Keratinocyte (primary cell): ENCODE measurements around the gene SLC16A9. TPM values are rescaled to one million over a fixed set of nuclear protein-coding genes. Genes with fewer than 3 reads are reported as not detected.

Experiments
- DNase-seq: peaks from one replicate; pipeline ENCODE4 v3.0.0-alpha.2; 2011; ENCODE audit warnings: low read depth, missing footprints, low spot score
- FAIRE-seq: peaks from 2 replicates; lab custom pipeline; 2011; peaks lifted over from hg19 to GRCh38; lab: Jason Lieb, UNC
- H2AFZ ChIP-seq: 2 replicates; pipeline ENCODE4 v1.6.0; 2012; ENCODE audit warnings: low read length, control low read depth, inconsistent platforms; ENCODE audit not compliant: control insufficient read depth
- H3K27ac ChIP-seq: 2 replicates; pipeline ENCODE4 v1.5.1; 2011; ENCODE audit warnings: low read length; ENCODE audit not compliant: control insufficient read depth, insufficient read depth
- H3K27me3 ChIP-seq: 3 replicates; pipeline ENCODE4 v1.6.0; 2011; ENCODE audit warnings: low read length; ENCODE audit not compliant: control insufficient read depth, insufficient read depth; ENCODE audit errors: extremely low read depth
- H3K36me3 ChIP-seq, 2 experiments: 2 replicates in 1 of 2; 3 replicates in 1 of 2; pipeline ENCODE4 v1.5.1; 2011; ENCODE audit warnings: low read length in 2 of 2, mild to moderate bottlenecking in 1 of 2; ENCODE audit not compliant: control insufficient read depth in 2 of 2, insufficient read depth in 2 of 2; ENCODE audit errors: extremely low read depth in 1 of 2
- H3K4me1 ChIP-seq: 3 replicates; pipeline ENCODE4 v1.5.1; 2011; ENCODE audit warnings: low read length; ENCODE audit not compliant: control insufficient read depth, insufficient read depth; ENCODE audit errors: extremely low read depth
- H3K4me2 ChIP-seq: 3 replicates; pipeline ENCODE4 v1.6.0; 2011; ENCODE audit warnings: low read depth, low read length; ENCODE audit not compliant: control insufficient read depth, insufficient read depth; ENCODE audit errors: extremely low read depth
- H3K4me3 ChIP-seq, 3 experiments: fragments of 200-600 bp in 1 of 3; sonication (generic) in 1 of 3; 2 replicates in 2 of 3; 3 replicates in 1 of 3; pipeline ENCODE4 v1.5.1; 2011 to 2016; ENCODE audit warnings: low read length in 3 of 3, mild to moderate bottlenecking in 3 of 3, control low read depth in 2 of 3, inconsistent platforms in 1 of 3, low read depth in 1 of 3, mixed read lengths in 1 of 3, mixed run types in 1 of 3, moderate library complexity in 1 of 3; ENCODE audit not compliant: control insufficient read depth in 2 of 3, insufficient read depth in 2 of 3; ENCODE audit errors: extremely low read depth in 1 of 3
- H3K79me2 ChIP-seq: 2 replicates; pipeline ENCODE4 v1.6.0; 2012; ENCODE audit warnings: low read length; ENCODE audit not compliant: control insufficient read depth, insufficient read depth
- H3K9ac ChIP-seq: 3 replicates; pipeline ENCODE4 v1.6.0; 2011; ENCODE audit warnings: low read length; ENCODE audit not compliant: control insufficient read depth, insufficient read depth; ENCODE audit errors: extremely low read depth
- H3K9me1 ChIP-seq: 3 replicates; pipeline ENCODE4 v1.6.0; 2011; ENCODE audit warnings: low read length; ENCODE audit not compliant: control insufficient read depth, insufficient read depth; ENCODE audit errors: extremely low read depth
- H3K9me3 ChIP-seq: 2 replicates; pipeline ENCODE4 v1.5.1; 2012; ENCODE audit warnings: low read depth, low read length; ENCODE audit not compliant: control insufficient read depth
- H4K20me1 ChIP-seq: 3 replicates; pipeline ENCODE4 v1.6.0; 2011; ENCODE audit warnings: low read length; ENCODE audit not compliant: control insufficient read depth, insufficient read depth; ENCODE audit errors: extremely low read depth
- CTCF ChIP-seq, 3 experiments: IDR thresholded peaks in 1 of 3; conservative IDR thresholded peaks in 1 of 3; optimal IDR thresholded peaks in 1 of 3; 2 replicates in 2 of 3; 3 replicates in 1 of 3; pipeline versions ENCODE3 to v1.5.1; 2011; ENCODE audit warnings: low read length in 3 of 3, mild to moderate bottlenecking in 3 of 3, moderate library complexity in 2 of 3, control low read depth in 1 of 3, inconsistent platforms in 1 of 3; ENCODE audit not compliant: insufficient read depth in 2 of 3; ENCODE audit errors: extremely low read depth in 1 of 3
- EZH2 ChIP-seq: IDR thresholded peaks from one replicate; pipeline ENCODE4 v1.6.1; 2012; ENCODE audit warnings: inconsistent platforms, mild to moderate bottlenecking, low read length, moderate library complexity
- dilution Hi-C: fragments of 300-500 bp; cut with MboI; formaldehyde crosslinking; loops from one replicate; pipeline ENCODE4 v1.7.0; 2020; ENCODE audit warnings: low sequenced_read_pairs; ENCODE audit not compliant: extremely low pct_ligation_motif_present
- polyA plus RNA-seq, 5 experiments: library from polyadenylated mRNA; depleted of rRNA in 3 of 5; stranded (reverse) in 3 of 5; stranded (forward) in 1 of 5; unstranded in 1 of 5; fragments of >200 nt; gene quantifications; 1 replicate in 1 of 5; 2 replicates in 3 of 5; 3 replicates in 1 of 5; pipeline versions ENCODE4 v1.2.1 to v1.2.3, GENCODE V29; 2011 to 2012; ENCODE audit warnings: missing spikeins in 2 of 5, low read depth in 1 of 5, low replicate concordance in 1 of 5

The SLC16A9 gene
- polyA plus RNA-seq, 1 donor (not counting 4 experiments of a cell fraction or from before 2014, with no cell fraction given), result 4.5 TPM

GRCh38 chr10:59651902-59652301 lies 57.7 kb downstream of the SLC16A9 start:
- H3K27ac ChIP-seq, result no peak overlapping the region
- H3K4me1 ChIP-seq, result peaks cover 6% of the 10 kb centered on the region
- no peaks in the 10 kb centered on the region for H3K27me3 ChIP-seq
- FAIRE-seq, result no peak
- H3K9me3 ChIP-seq, result no peaks in the 10 kb centered on the region
- H2AFZ ChIP-seq, result no peak overlapping the region
- H3K79me2 ChIP-seq, result no peaks in the 10 kb centered on the region
- no peak overlapping the region for H3K4me2 ChIP-seq
- H3K9me1 ChIP-seq, result no peaks in the 10 kb centered on the region
- dilution Hi-C loops, result no loop called here
- no peaks in the 10 kb centered on the region for H3K36me3 ChIP-seq
- no peak for TF ChIP-seq EZH2
- no peak for TF ChIP-seq CTCF (optimal IDR thresholded peaks at IDR 0.05 in 1 of 3, IDR thresholded peaks at IDR 0.05 in 1 of 3, conservative IDR thresholded peaks at IDR 0.05 in 1 of 3; ENCODE audit: extremely low read depth in 1 of 3, insufficient read depth in 2 of 3, low read length in 3 of 3)
- H3K9ac ChIP-seq, result no peak overlapping the region
- no peak overlapping the region for H3K4me3 ChIP-seq
- no peaks in the 10 kb centered on the region for H4K20me1 ChIP-seq
- DNase-seq, result no peak

GRCh38 chr10:59649606-59650346 lies 59.9 kb downstream of the SLC16A9 start:
- dilution Hi-C loops, result no loop called here
- H3K79me2 ChIP-seq, result no peaks in the 10 kb centered on the region
- no peaks in the 10 kb centered on the region for H3K36me3 ChIP-seq
- H3K4me2 ChIP-seq, result no peak overlapping the region
- H2AFZ ChIP-seq, result no peak overlapping the region
- TF ChIP-seq EZH2 (no peak), CTCF (optimal IDR thresholded peaks at IDR 0.05 in 1 of 3, IDR thresholded peaks at IDR 0.05 in 1 of 3, conservative IDR thresholded peaks at IDR 0.05 in 1 of 3; ENCODE audit: extremely low read depth in 1 of 3, insufficient read depth in 2 of 3, low read length in 3 of 3) (no peak)
- H3K9me3 ChIP-seq, result no peaks in the 10 kb centered on the region
- H3K4me3 ChIP-seq, result no peak overlapping the region
- peaks cover 3% of the 10 kb centered on the region for H3K4me1 ChIP-seq
- FAIRE-seq (no peak), DNase-seq (no peak)
- no peak overlapping the region for H3K9ac ChIP-seq
- H4K20me1 ChIP-seq, result no peaks in the 10 kb centered on the region
- no peak overlapping the region for H3K27ac ChIP-seq
- H3K27me3 ChIP-seq, result no peaks in the 10 kb centered on the region
- no peaks in the 10 kb centered on the region for H3K9me1 ChIP-seq
